Measurements from ENCODE around the gene DOCK1. TPM values are rescaled to one million over a fixed set of nuclear protein-coding genes. Genes with fewer than 3 reads are reported as not detected.

Gene DOCK1
- total RNA-seq, 1 experiment from 2014 or later = 40.0 TPM

DNA sequence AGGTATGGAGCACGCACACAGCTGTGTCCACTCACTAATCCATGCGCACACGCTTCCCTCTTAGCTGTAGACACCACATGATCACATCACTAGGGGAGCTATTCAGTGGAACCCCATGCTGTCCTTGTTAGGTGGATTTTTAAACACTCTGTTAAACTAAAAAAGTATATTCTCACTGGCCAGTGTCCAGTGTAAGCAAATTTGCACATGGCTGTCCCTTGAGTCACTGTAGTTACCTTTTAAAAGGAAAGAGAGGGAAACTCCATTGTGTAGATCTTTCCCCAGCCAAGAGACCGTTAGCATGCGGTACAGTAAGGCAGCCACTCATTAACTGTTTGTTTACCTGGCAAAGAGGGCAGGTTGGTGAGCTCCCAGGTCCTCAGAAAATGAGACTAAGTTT is 372.8 kb downstream of the DOCK1 start:
- peak; percentile 3 for DNase-seq (ENCODE audit: unreplicated experiment)
- intact Hi-C loops (cut with micrococcal nuclease) = no loop called here
- Mint-ChIP-seq H3K4me1 (ENCODE audit: insufficient read depth, unreplicated experiment) (peaks cover 4% of the 10 kb centered on the region), H3K27ac (ENCODE audit: low read depth, unreplicated experiment) (no peak overlapping the region), H3K36me3 (ENCODE audit: insufficient read depth, unreplicated experiment) (peaks cover 15% of the 10 kb centered on the region), H3K9me3 (ENCODE audit: unreplicated experiment) (no peaks in the 10 kb centered on the region), H3K27me3 (ENCODE audit: insufficient read depth, unreplicated experiment) (no peaks in the 10 kb centered on the region), H3K4me3 (ENCODE audit: unreplicated experiment) (no peak overlapping the region)
- ChIA-PET CTCF (interaction anchor here (0.7 to 1.2 kb wide), 3 partner anchors 14 to 1839 kb away, joined by 3 to 4 read pairs (median 3); no protein-coding TSS in a partner anchor), POLR2A (no interaction called here)
- no TSS peak for BruUV-seq (replicated peaks)
- TF ChIP-seq, protein P1, sequence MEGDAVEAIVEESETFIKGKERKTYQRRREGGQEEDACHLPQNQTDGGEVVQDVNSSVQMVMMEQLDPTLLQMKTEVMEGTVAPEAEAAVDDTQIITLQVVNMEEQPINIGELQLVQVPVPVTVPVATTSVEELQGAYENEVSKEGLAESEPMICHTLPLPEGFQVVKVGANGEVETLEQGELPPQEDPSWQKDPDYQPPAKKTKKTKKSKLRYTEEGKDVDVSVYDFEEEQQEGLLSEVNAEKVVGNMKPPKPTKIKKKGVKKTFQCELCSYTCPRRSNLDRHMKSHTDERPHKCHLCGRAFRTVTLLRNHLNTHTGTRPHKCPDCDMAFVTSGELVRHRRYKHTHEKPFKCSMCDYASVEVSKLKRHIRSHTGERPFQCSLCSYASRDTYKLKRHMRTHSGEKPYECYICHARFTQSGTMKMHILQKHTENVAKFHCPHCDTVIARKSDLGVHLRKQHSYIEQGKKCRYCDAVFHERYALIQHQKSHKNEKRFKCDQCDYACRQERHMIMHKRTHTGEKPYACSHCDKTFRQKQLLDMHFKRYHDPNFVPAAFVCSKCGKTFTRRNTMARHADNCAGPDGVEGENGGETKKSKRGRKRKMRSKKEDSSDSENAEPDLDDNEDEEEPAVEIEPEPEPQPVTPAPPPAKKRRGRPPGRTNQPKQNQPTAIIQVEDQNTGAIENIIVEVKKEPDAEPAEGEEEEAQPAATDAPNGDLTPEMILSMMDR (IDR thresholded peaks at IDR 0.05; ENCODE audit: unreplicated experiment) = no peak

DNA sequence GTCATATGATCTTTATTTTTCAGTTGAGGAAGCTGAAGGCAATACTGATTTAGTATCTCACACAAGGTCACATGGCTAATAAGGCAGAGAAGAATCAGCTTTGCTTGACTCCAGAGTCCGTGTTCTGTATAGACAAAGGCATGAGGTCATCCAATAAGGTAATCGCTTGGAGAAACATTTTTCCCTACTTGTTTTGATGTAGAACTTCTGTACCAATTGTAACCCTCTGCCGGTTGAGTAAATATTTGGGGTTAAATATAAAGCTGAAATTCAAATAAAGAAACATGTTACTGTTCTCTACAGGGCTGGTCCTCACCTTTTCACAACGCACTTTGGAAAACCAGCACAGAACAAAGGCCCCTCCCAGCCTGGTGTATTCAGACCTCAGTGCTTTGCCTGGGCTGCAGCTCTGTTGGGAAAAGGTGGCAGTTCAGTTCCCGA is 374.1 kb downstream of the DOCK1 start:
- Mint-ChIP-seq H3K4me3 (ENCODE audit: unreplicated experiment) (no peak overlapping the region), H3K9me3 (ENCODE audit: unreplicated experiment) (no peaks in the 10 kb centered on the region), H3K4me1 (ENCODE audit: insufficient read depth, unreplicated experiment) (peaks cover 4% of the 10 kb centered on the region), H3K27me3 (ENCODE audit: insufficient read depth, unreplicated experiment) (no peaks in the 10 kb centered on the region), H3K27ac (ENCODE audit: low read depth, unreplicated experiment) (no peak overlapping the region), H3K36me3 (ENCODE audit: insufficient read depth, unreplicated experiment) (peaks cover 9% of the 10 kb centered on the region)
- CTCF ChIA-PET = interaction anchor here (0.6 kb wide), 1 partner anchor 1346 kb away, joined by 4 read pairs; no protein-coding TSS in a partner anchor
- BruUV-seq (replicated peaks) = no TSS peak
- POLR2A ChIA-PET = interaction anchor here (0.6 kb wide), 1 partner anchor 20 kb away, joined by 3 read pairs; no protein-coding TSS in a partner anchor
- intact Hi-C loops (cut with micrococcal nuclease) = no loop called here
- DNase-seq (ENCODE audit: unreplicated experiment) = no peak
- TF ChIP-seq, protein P1 (IDR thresholded peaks at IDR 0.05; ENCODE audit: unreplicated experiment) = no peak

DNA sequence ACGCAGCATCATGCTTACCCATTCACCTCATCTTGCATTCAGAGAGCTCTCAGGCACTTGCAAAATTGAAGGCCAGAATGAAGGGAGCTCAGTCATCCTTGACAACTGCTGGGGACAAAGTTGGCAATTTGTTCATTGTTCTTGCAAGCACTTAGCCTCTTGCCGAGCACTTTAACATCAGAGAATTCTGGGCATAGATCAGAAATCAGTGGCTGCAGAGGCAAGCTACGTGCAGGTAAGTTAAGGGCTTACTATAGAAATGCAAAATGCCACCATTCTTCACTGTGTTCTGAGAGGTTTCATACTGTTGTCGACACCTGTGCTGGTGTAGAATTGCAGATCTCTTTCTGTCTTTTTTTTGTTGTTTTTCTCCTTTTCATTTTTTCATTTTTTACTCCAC is 375.2 kb downstream of the DOCK1 start:
- H3K4me3 Mint-ChIP-seq (ENCODE audit: unreplicated experiment) = no peak overlapping the region
- H3K4me1 Mint-ChIP-seq (ENCODE audit: insufficient read depth, unreplicated experiment) = peaks cover 4% of the 10 kb centered on the region
- intact Hi-C loops (cut with micrococcal nuclease) = no loop called here
- no peak for DNase-seq (ENCODE audit: unreplicated experiment)
- TF ChIP-seq, protein P1 (IDR thresholded peaks at IDR 0.05; ENCODE audit: unreplicated experiment) = no peak
- H3K36me3 Mint-ChIP-seq (ENCODE audit: insufficient read depth, unreplicated experiment) = peaks cover 13% of the 10 kb centered on the region
- ChIA-PET POLR2A (no interaction called here), CTCF (no interaction called here)
- no peaks in the 10 kb centered on the region for H3K27me3 Mint-ChIP-seq (ENCODE audit: insufficient read depth, unreplicated experiment)
- BruUV-seq (replicated peaks) = no TSS peak
- no peak overlapping the region for H3K27ac Mint-ChIP-seq (ENCODE audit: low read depth, unreplicated experiment)
- no peaks in the 10 kb centered on the region for H3K9me3 Mint-ChIP-seq (ENCODE audit: unreplicated experiment)

DNA sequence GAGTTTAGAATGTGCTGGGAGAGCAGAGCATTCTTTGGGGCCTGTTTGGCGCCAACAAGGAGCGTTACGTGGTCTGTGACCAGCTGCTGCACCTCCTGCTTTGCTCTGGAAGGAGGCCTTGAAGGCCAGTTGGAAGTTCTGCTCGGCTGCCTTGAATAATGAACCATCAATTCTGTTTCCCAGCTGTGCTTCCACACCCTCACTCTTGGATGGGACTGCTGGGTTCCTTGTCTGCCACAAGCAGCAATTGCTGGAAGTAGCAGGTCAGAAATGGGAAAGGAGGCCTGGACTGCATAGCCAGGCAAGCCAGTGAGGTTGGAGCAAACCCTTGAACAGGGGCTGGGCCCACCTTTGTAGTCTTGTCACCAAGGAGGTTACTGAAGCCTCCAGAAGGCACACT is 377.8 kb downstream of the DOCK1 start:
- Mint-ChIP-seq H3K27me3 (ENCODE audit: insufficient read depth, unreplicated experiment) (no peaks in the 10 kb centered on the region), H3K27ac (ENCODE audit: low read depth, unreplicated experiment) (no peak overlapping the region), H3K4me1 (ENCODE audit: insufficient read depth, unreplicated experiment) (peaks cover 2% of the 10 kb centered on the region), H3K36me3 (ENCODE audit: insufficient read depth, unreplicated experiment) (peaks cover 13% of the 10 kb centered on the region), H3K4me3 (ENCODE audit: unreplicated experiment) (no peak overlapping the region), H3K9me3 (ENCODE audit: unreplicated experiment) (no peaks in the 10 kb centered on the region)
- ChIA-PET POLR2A (no interaction called here), CTCF (no interaction called here)
- intact Hi-C loops (cut with micrococcal nuclease) = no loop called here
- DNase-seq (ENCODE audit: unreplicated experiment) = no peak
- TF ChIP-seq, protein P1 (IDR thresholded peaks at IDR 0.05; ENCODE audit: unreplicated experiment) = no peak
- no TSS peak for BruUV-seq (replicated peaks)
